ENCODE data around the gene MYOT.

The MYOT gene

DNA sequence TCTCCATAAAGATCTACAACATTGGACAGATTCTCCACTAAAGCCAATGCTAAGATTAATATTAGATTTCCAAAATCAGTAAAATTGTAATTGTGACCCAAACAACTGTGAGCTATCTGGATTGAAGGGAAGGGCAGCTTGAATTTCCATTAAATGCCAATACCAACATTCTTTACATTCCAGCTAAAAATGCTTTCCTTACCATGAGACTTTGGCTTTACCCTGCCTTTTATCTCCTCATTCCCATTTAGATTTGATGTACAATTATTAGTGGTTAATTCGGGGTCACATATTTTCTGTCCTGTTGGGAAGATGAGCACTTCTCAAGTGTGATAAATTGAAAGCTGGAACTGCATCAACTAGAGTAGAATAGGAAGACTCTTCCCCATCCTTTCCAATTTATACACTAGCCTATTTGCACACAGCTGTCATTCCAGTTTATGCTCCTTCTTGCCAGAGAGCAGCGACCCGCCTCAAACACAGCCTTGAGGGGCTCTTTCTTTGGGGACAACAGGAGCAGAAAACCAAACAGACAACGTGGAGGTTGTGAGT, 33.1 kb upstream of the MYOT start:
- TF ChIP-seq, protein P1, sequence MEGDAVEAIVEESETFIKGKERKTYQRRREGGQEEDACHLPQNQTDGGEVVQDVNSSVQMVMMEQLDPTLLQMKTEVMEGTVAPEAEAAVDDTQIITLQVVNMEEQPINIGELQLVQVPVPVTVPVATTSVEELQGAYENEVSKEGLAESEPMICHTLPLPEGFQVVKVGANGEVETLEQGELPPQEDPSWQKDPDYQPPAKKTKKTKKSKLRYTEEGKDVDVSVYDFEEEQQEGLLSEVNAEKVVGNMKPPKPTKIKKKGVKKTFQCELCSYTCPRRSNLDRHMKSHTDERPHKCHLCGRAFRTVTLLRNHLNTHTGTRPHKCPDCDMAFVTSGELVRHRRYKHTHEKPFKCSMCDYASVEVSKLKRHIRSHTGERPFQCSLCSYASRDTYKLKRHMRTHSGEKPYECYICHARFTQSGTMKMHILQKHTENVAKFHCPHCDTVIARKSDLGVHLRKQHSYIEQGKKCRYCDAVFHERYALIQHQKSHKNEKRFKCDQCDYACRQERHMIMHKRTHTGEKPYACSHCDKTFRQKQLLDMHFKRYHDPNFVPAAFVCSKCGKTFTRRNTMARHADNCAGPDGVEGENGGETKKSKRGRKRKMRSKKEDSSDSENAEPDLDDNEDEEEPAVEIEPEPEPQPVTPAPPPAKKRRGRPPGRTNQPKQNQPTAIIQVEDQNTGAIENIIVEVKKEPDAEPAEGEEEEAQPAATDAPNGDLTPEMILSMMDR (IDR thresholded peaks at IDR 0.05; ENCODE audit: low read depth, low read length, missing control alignments) = no peak
- no peak for DNase-seq (ENCODE audit: low read depth)
- H3K4me3 ChIP-seq (ENCODE audit: low read depth, low read length) = no peak overlapping the region
- in situ Hi-C loops (cut with HindIII; ENCODE audit: low sequenced_read_pairs) = no loop called here

- in situ Hi-C loops (cut with HindIII; ENCODE audit: low sequenced_read_pairs) = no loop called here
- no peak for DNase-seq (ENCODE audit: low read depth)
- TF ChIP-seq, protein P1 (IDR thresholded peaks at IDR 0.05; ENCODE audit: low read depth, low read length, missing control alignments) = no peak
Observed at GRCh38 chr5:137836298-137836697, 31.4 kb upstream of the MYOT start.

GRCh38 chr5:137836997-137837396, 30.7 kb upstream of the MYOT start:
- no peak overlapping the region for H3K4me3 ChIP-seq (ENCODE audit: low read depth, low read length)
- in situ Hi-C loops (cut with HindIII; ENCODE audit: low sequenced_read_pairs) = no loop called here
- TF ChIP-seq, protein P1 (IDR thresholded peaks at IDR 0.05; ENCODE audit: low read depth, low read length, missing control alignments) = no peak
- DNase-seq (ENCODE audit: low read depth) = no peak

More at GRCh38 chr5:137836298-137836697, 31.4 kb upstream of the MYOT start:
- no peak overlapping the region for H3K4me3 ChIP-seq (ENCODE audit: low read depth, low read length)

DNA sequence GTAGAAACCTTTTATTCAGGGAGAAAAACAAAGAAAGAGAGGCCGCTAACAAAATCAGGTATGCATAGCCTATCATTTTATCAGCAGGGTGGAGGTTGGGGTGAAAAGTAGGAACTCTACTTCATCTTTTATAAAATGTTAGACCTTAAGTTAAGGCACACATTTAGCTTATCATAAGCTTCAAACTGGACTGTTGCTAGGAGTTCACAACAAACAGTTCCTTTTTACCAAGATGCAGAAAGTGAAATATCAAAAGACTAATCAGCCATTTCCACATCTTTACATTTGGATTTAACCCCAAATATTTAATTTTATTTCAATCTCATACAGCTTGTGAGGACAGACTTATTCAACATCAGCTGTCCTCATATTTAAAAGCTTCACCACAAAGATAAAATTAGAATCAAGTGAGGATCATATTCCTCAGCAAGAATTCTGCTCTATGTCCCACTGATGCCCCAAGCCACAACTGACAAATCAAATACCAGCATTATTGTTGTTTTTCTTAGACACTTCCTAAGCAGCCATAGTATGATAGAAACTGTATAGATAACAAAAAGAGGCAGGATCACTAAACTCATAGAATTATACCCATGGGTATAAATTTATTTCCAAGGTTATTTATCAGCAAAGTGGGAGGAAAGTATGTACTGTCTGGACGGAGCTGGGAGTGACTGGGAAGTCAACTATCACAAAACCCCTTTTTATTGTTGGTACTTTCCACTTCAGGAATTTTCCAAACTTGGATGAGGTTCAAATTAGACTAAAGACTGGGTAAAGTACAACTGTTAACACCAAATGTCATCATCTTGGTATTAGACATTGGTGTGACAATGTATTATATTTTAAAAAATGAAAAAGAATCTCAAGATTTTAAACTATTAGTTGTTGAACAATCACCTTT, 29.9 kb upstream of the MYOT start:
- H3K4me3 ChIP-seq (ENCODE audit: low read depth, low read length) = no peak overlapping the region
- TF ChIP-seq, protein P1 (IDR thresholded peaks at IDR 0.05; ENCODE audit: low read depth, low read length, missing control alignments) = no peak
- DNase-seq (ENCODE audit: low read depth) = no peak
- in situ Hi-C loops (cut with HindIII; ENCODE audit: low sequenced_read_pairs) = no loop called here

GRCh38 chr5:137838976-137839375, 28.7 kb upstream of the MYOT start:
- no peak for DNase-seq (ENCODE audit: low read depth)
- TF ChIP-seq, protein P1 (IDR thresholded peaks at IDR 0.05; ENCODE audit: low read depth, low read length, missing control alignments) = no peak
- H3K4me3 ChIP-seq (ENCODE audit: low read depth, low read length) = no peak overlapping the region
- in situ Hi-C loops (cut with HindIII; ENCODE audit: low sequenced_read_pairs) = no loop called here

DNA sequence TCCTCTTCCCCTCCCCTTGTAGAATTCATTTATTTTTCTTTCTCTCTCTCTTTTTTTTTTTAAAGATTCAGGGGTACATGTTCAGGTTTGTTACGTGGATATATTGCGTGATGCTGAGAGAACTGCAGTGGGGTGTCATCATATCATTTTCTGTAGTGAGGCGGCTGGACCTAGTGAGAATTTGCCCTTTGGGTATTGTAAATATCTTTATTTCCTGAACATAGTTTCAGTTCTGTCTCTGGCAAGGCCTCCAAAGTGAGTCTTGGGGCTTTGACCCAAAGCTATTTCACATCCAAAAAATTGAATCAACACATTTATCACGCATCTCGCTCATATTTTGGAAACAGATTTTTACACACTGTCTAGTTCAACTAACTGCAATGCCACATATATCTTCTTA, 25.4 kb upstream of the MYOT start:
- DNase-seq (ENCODE audit: low read depth) = no peak
- in situ Hi-C loops (cut with HindIII; ENCODE audit: low sequenced_read_pairs) = no loop called here
- H3K4me3 ChIP-seq (ENCODE audit: low read depth, low read length) = no peak overlapping the region
- TF ChIP-seq, protein P1 (IDR thresholded peaks at IDR 0.05; ENCODE audit: low read depth, low read length, missing control alignments) = no peak

Measured in astrocyte of the cerebellum (primary cell).